ENCODE data around the gene MEI1.
"Not testable (repeated sequence)": the region's sequence is repeated elsewhere in the genome, so short reads cannot be mapped to it uniquely, and the experiment has no call there.

MEI1 gene

GRCh38 chr22:41826021-41826420, 126.7 kb downstream of the MEI1 start:
- Mint-ChIP-seq H3K27me3 (no peaks in the 10 kb centered on the region), H3K4me3 (no peak overlapping the region), H3K9me3 (no peaks in the 10 kb centered on the region), H3K4me1 (peaks cover 22% of the 10 kb centered on the region), H3K36me3 (ENCODE audit: insufficient read depth) (peaks cover 5% of the 10 kb centered on the region), H3K27ac (ENCODE audit: low read depth) (no peak overlapping the region)
- ATAC-seq (replicated peaks; ENCODE audit: extremely low read depth, poor library complexity, severe bottlenecking): no peak
- no peak for DNase-seq (ENCODE audit: low spot score in 2 of 2)

DNA sequence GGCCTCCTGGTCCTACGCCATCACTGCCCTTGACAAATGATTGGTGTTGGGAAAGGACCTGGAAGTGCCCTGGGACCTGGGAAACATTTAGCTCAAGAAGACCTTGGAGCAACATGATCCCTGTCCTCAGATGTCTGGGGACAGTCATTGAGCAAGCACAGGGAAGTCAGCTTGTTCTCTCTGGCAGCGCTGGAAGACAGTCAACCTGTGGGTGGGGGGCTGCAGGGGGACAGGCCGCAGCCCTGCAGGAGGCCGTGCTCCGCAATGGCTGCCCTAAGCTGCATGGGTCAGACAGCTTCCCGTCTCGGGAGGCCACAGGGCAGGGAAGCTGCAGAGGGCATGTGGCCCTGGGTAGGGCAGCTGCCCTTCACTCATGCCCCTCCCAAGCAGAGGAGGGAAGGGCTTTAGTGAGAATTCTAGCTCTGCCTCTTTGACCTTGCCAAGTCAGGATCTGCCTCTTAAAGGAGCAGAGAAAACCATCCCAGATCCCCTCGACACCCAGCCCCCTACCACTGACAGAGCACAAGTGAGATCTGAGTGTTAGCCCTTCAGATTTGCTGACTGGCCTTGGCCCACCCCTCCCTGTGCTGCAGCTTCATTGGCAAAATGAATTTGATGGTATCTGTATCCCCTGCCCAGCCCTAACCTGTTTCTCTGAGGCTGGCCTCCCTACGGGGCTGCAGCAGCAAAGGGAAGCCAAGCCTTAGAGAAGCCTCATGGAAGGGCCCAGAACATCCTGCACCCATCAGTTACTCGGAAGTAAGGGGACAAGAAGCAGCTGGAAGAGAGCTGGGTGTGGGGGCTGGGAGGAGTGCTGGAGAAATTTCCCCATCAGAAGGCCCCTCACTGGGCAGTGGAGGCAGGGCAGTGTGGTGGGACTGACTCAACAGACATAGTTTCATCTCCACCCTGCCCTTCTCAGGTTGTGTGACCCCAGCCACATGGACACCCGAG, 127.4 kb downstream of the MEI1 start:
- ATAC-seq (replicated peaks; ENCODE audit: extremely low read depth, poor library complexity, severe bottlenecking) (no peak), DNase-seq (ENCODE audit: low spot score in 2 of 2) (no peak)
- Mint-ChIP-seq H3K9me3 (no peaks in the 10 kb centered on the region), H3K27ac (ENCODE audit: low read depth) (no peak overlapping the region), H3K36me3 (ENCODE audit: insufficient read depth) (peaks cover 6% of the 10 kb centered on the region), H3K27me3 (no peaks in the 10 kb centered on the region), H3K4me1 (peaks cover 18% of the 10 kb centered on the region), H3K4me3 (no peak overlapping the region)

GRCh38 chr22:41827671-41828070, 128.4 kb downstream of the MEI1 start:
- H3K4me1 Mint-ChIP-seq: peaks cover 15% of the 10 kb centered on the region
- peaks cover 12% of the 10 kb centered on the region for H3K36me3 Mint-ChIP-seq (ENCODE audit: insufficient read depth)
- H3K27ac Mint-ChIP-seq (ENCODE audit: low read depth): no peak overlapping the region
- H3K4me3 Mint-ChIP-seq: no peak overlapping the region
- no peaks in the 10 kb centered on the region for H3K27me3 Mint-ChIP-seq
- H3K9me3 Mint-ChIP-seq: no peaks in the 10 kb centered on the region
- DNase-seq (ENCODE audit: low spot score in 2 of 2) (no peak), ATAC-seq (replicated peaks; ENCODE audit: extremely low read depth, poor library complexity, severe bottlenecking) (no peak)

GRCh38 chr22:41828516-41828915, 129.2 kb downstream of the MEI1 start:
- Mint-ChIP-seq H3K27me3 (no peaks in the 10 kb centered on the region), H3K9me3 (no peaks in the 10 kb centered on the region), H3K27ac (ENCODE audit: low read depth) (peak overlapping the region; percentile 1), H3K36me3 (ENCODE audit: insufficient read depth) (peaks cover 12% of the 10 kb centered on the region), H3K4me3 (no peak overlapping the region), H3K4me1 (peaks cover 11% of the 10 kb centered on the region)
- DNase-seq (ENCODE audit: low spot score in 2 of 2): no peak
- ATAC-seq (replicated peaks; ENCODE audit: extremely low read depth, poor library complexity, severe bottlenecking): no peak

- peaks cover 16% of the 10 kb centered on the region for H3K36me3 Mint-ChIP-seq (ENCODE audit: insufficient read depth)
- H3K4me1 Mint-ChIP-seq: peaks cover 24% of the 10 kb centered on the region
- no peaks in the 10 kb centered on the region for H3K27me3 Mint-ChIP-seq
- H3K4me3 Mint-ChIP-seq: no peak overlapping the region
- DNase-seq (ENCODE audit: low spot score in 2 of 2) (no peak), ATAC-seq (replicated peaks; ENCODE audit: extremely low read depth, poor library complexity, severe bottlenecking) (no peak)
- peak overlapping the region; percentile 99 for H3K27ac Mint-ChIP-seq (ENCODE audit: low read depth)
- H3K9me3 Mint-ChIP-seq: no peaks in the 10 kb centered on the region
Observed at GRCh38 chr22:41830174-41830573, 130.9 kb downstream of the MEI1 start.

GRCh38 chr22:41831383-41831782, 132.1 kb downstream of the MEI1 start:
- peaks cover 32% of the 10 kb centered on the region for H3K4me1 Mint-ChIP-seq
- ATAC-seq (replicated peaks; ENCODE audit: extremely low read depth, poor library complexity, severe bottlenecking) (no peak), DNase-seq (ENCODE audit: low spot score in 2 of 2) (no peak)
- peak overlapping the region; percentile 89 for H3K4me3 Mint-ChIP-seq
- no peaks in the 10 kb centered on the region for H3K9me3 Mint-ChIP-seq
- H3K36me3 Mint-ChIP-seq (ENCODE audit: insufficient read depth): peaks cover 14% of the 10 kb centered on the region
- H3K27me3 Mint-ChIP-seq: no peaks in the 10 kb centered on the region
- peak overlapping the region; percentile 99 for H3K27ac Mint-ChIP-seq (ENCODE audit: low read depth)

GRCh38 chr22:41831828-41832552, 132.7 kb downstream of the MEI1 start:
- H3K4me3 Mint-ChIP-seq: peak overlapping the region; percentile 89
- peaks cover 38% of the 10 kb centered on the region for H3K4me1 Mint-ChIP-seq
- peak overlapping the region; percentile 99 for H3K27ac Mint-ChIP-seq (ENCODE audit: low read depth)
- no peak for DNase-seq (ENCODE audit: low spot score in 2 of 2)
- H3K9me3 Mint-ChIP-seq: no peaks in the 10 kb centered on the region
- no peaks in the 10 kb centered on the region for H3K27me3 Mint-ChIP-seq
- H3K36me3 Mint-ChIP-seq (ENCODE audit: insufficient read depth): peaks cover 20% of the 10 kb centered on the region
- no peak for ATAC-seq (replicated peaks; ENCODE audit: extremely low read depth, poor library complexity, severe bottlenecking)

DNA sequence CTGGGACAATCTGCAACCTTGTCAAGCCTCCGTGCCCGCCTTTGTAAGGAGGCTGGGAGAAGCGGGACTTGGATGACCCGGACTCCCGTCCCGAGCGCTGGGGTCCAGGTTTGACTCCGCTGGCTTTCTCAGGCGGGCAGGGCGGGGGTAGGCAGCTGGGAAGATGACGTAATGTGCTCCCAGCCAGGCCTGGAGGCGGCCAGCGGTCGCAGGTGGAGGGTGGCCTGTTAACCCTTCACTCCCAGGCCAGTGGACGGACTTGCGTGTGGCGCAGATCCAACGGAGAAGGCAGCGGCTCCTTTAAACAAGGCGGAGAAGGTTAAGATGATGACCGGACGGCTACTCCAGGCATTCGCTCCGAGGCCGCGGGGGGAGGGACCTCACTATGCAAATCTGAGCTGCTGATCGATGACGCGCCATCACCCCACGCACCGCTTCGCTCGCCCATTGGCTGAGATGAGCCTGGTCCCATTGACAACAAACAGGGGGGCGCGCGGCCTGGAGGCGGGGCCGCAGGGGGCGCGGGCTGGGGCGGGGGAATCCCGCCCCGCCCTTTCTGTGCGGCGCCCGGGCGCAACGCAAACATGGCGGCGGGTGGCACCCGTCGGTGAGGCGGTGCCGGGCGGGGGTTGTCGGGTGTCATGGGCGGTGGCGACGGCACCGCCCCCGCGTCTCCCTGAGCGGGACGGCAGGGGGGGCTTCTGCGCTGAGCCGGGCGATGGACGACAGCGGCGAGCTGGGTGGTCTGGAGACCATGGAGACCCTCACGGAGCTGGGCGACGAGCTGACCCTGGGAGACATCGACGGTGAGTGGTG, 133.5 kb downstream of the MEI1 start, which contains the start of gene SREBF2:
Gene SREBF2 (plus strand): TSS at position 553 of the 816 bp plus-strand sequence. CDS start 166 bp downstream, at position 719.
- Mint-ChIP-seq H3K27me3 (no peaks in the 10 kb centered on the region), H3K9me3 (no peaks in the 10 kb centered on the region), H3K27ac (ENCODE audit: low read depth) (peak within 1 kb of the TSS; percentile 99), H3K4me3 (peak within 1 kb of the TSS; percentile 89), H3K36me3 (ENCODE audit: insufficient read depth) (peaks cover 23% of the 10 kb centered on the region), H3K4me1 (peaks cover 40% of the 10 kb centered on the region)
- ATAC-seq (replicated peaks; ENCODE audit: extremely low read depth, poor library complexity, severe bottlenecking) (peak; percentile 97), DNase-seq (ENCODE audit: low spot score in 2 of 2) (peak; percentile 94 to 98)

- H3K27me3 Mint-ChIP-seq: no peaks in the 10 kb centered on the region
- peaks cover 23% of the 10 kb centered on the region for H3K36me3 Mint-ChIP-seq (ENCODE audit: insufficient read depth)
- ATAC-seq (replicated peaks; ENCODE audit: extremely low read depth, poor library complexity, severe bottlenecking): peak; percentile 15
- H3K4me1 Mint-ChIP-seq: peaks cover 42% of the 10 kb centered on the region
- H3K27ac Mint-ChIP-seq (ENCODE audit: low read depth): peak overlapping the region; percentile 99
- peak overlapping the region; percentile 89 for H3K4me3 Mint-ChIP-seq
- no peaks in the 10 kb centered on the region for H3K9me3 Mint-ChIP-seq
- peak; percentile 10 to 21 for DNase-seq (ENCODE audit: low spot score in 2 of 2)
Observed at GRCh38 chr22:41833369-41834004, 134.2 kb downstream of the MEI1 start.

- H3K9me3 Mint-ChIP-seq: no peaks in the 10 kb centered on the region
- DNase-seq (ENCODE audit: low spot score in 2 of 2): no peak
- peaks cover 49% of the 10 kb centered on the region for H3K4me1 Mint-ChIP-seq
- H3K27me3 Mint-ChIP-seq: no peaks in the 10 kb centered on the region
- peak overlapping the region; percentile 89 for H3K4me3 Mint-ChIP-seq
- peaks cover 24% of the 10 kb centered on the region for H3K36me3 Mint-ChIP-seq (ENCODE audit: insufficient read depth)
- ATAC-seq (replicated peaks; ENCODE audit: extremely low read depth, poor library complexity, severe bottlenecking): no peak
- peak overlapping the region; percentile 99 for H3K27ac Mint-ChIP-seq (ENCODE audit: low read depth)
Observed at GRCh38 chr22:41834005-41834944, 135.0 kb downstream of the MEI1 start.

DNA sequence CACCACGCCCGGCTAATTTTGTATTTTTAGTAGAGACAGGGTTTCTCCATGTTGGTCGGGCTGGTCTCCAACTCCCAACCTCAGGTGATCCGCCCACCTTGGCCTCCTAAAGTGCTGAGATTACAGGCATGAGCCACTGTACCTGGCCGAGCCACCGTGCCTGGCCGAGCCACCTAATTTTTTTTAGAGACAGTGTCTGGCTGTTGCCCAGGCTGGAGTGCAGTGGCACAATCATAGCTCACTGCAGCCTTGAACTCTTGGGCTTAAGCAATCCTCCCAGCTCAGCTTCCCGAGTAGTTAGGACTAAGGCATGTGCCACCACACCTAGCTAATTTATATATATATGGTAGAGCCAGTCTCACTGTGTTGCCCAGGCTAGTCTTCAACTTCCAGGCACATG, 136.2 kb downstream of the MEI1 start:
- not testable (repeated sequence) for ATAC-seq (replicated peaks; ENCODE audit: extremely low read depth, poor library complexity, severe bottlenecking); DNase-seq (ENCODE audit: low spot score in 2 of 2); H3K27ac Mint-ChIP-seq (ENCODE audit: low read depth); H3K9me3 Mint-ChIP-seq; H3K4me3 Mint-ChIP-seq; H3K27me3 Mint-ChIP-seq
- H3K4me1 Mint-ChIP-seq: peaks cover 57% of the 10 kb centered on the region
- H3K36me3 Mint-ChIP-seq (ENCODE audit: insufficient read depth): peaks cover 24% of the 10 kb centered on the region
